ENCODE results near the gene P2RY14. TPM values are rescaled to one million over a fixed set of nuclear protein-coding genes. Genes with fewer than 3 reads are reported as not detected.

Gene P2RY14
- total RNA-seq, 2 experiments from 2014 or later, result 0.60 to 0.63 TPM

- Mint-ChIP-seq H3K36me3 (ENCODE audit: low read depth) (no peaks in the 10 kb centered on the region), H3K4me1 (ENCODE audit: low read depth) (no peaks in the 10 kb centered on the region), H3K27ac (no peak overlapping the region), H3K4me3 (no peak overlapping the region), H3K9me3 (ENCODE audit: insufficient read depth) (no peaks in the 10 kb centered on the region), H3K27me3 (ENCODE audit: low read depth) (peaks cover 34% of the 10 kb centered on the region)
- CTCF ChIA-PET, result interaction anchor here (1.5 kb wide), 1 partner anchor 71 kb away, joined by 4 read pairs; no protein-coding TSS in a partner anchor
- ATAC-seq (no peak), DNase-seq (no peak)
- POLR2A ChIA-PET, result no interaction called here
These were observed 20.7 kb upstream of the P2RY14 start for GRCh38 chr3:151299006-151299405.

DNA sequence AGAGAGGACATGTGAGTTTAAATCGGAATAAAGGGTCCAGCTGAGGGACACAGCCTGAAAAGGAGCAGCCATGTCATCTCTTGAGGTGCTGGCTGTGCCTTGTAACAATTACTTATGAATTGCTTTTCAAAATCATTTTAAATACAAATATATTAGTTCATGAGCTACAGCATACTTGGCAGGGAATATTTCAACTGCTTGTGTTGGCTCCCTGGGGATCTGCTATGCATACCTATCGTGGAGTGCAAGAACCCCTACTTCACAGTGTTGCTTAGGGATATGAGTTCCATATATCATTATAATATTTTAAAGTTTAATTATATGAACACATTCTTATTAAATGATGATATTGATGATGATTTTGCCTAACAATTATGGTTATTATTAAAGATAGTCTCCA lies 19.1 kb upstream of the P2RY14 start:
- CTCF ChIA-PET, result no interaction called here

GRCh38 chr3:151296226-151296625 lies 17.9 kb upstream of the P2RY14 start:
- Mint-ChIP-seq H3K4me3 (no peak overlapping the region), H3K27ac (no peak overlapping the region), H3K9me3 (ENCODE audit: insufficient read depth) (no peaks in the 10 kb centered on the region), H3K36me3 (ENCODE audit: low read depth) (no peaks in the 10 kb centered on the region), H3K27me3 (ENCODE audit: low read depth) (peaks cover 41% of the 10 kb centered on the region), H3K4me1 (ENCODE audit: low read depth) (no peaks in the 10 kb centered on the region)
- ATAC-seq (no peak), DNase-seq (no peak)
- ChIA-PET CTCF (no interaction called here), POLR2A (no interaction called here)

More for the DNA sequence above, 19.1 kb upstream of the P2RY14 start:
- H3K27ac Mint-ChIP-seq, result no peak overlapping the region
- H3K27me3 Mint-ChIP-seq (ENCODE audit: low read depth), result peaks cover 40% of the 10 kb centered on the region
- H3K9me3 Mint-ChIP-seq (ENCODE audit: insufficient read depth), result no peaks in the 10 kb centered on the region
- POLR2A ChIA-PET, result no interaction called here
- H3K36me3 Mint-ChIP-seq (ENCODE audit: low read depth), result no peaks in the 10 kb centered on the region
- no peak overlapping the region for H3K4me3 Mint-ChIP-seq
- DNase-seq, result no peak
- no peak for ATAC-seq
- H3K4me1 Mint-ChIP-seq (ENCODE audit: low read depth), result no peaks in the 10 kb centered on the region

DNA sequence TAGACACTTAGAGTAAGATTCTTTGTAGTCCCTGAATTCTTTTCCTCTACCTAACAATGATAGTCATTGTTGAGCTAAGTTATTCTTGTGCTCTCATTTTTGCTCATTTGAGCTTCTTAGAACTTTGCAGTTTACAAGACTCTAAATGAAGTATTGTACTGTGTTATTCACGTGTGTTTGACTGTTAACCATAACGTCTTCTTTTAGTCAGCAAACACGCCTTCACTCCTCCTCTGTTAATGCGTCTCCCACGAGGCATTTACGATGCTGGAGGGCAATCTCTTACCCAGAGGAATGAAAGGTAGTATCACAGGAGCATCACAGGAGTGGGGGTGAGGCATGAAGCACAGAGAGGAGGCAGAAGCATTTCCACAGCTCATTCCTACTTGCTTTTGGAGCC lies 14.8 kb upstream of the P2RY14 start:
- CTCF ChIA-PET, result interaction anchor here (0.6 to 1.7 kb wide), 6 partner anchors 11 to 546 kb away, joined by 3 to 6 read pairs (median 4); no protein-coding TSS in a partner anchor
- Mint-ChIP-seq H3K36me3 (ENCODE audit: low read depth) (no peaks in the 10 kb centered on the region), H3K9me3 (ENCODE audit: insufficient read depth) (no peaks in the 10 kb centered on the region), H3K27me3 (ENCODE audit: low read depth) (peaks cover 34% of the 10 kb centered on the region), H3K4me3 (no peak overlapping the region), H3K27ac (no peak overlapping the region), H3K4me1 (ENCODE audit: low read depth) (no peaks in the 10 kb centered on the region)
- no peak for DNase-seq
- ATAC-seq, result no peak
- POLR2A ChIA-PET, result no interaction called here

- Mint-ChIP-seq H3K36me3 (ENCODE audit: low read depth) (no peaks in the 10 kb centered on the region), H3K4me3 (no peak overlapping the region), H3K9me3 (ENCODE audit: insufficient read depth) (no peaks in the 10 kb centered on the region), H3K27ac (no peak overlapping the region), H3K4me1 (ENCODE audit: low read depth) (no peaks in the 10 kb centered on the region), H3K27me3 (ENCODE audit: low read depth) (peaks cover 23% of the 10 kb centered on the region)
- ChIA-PET CTCF (interaction anchor here (1.0 to 2.0 kb wide), 2 partner anchors 37 to 64 kb away, joined by 3 to 14 read pairs; no protein-coding TSS in a partner anchor), POLR2A (no interaction called here)
- no peak for DNase-seq
- ATAC-seq, result no peak
These were observed 12.3 kb upstream of the P2RY14 start for GRCh38 chr3:151290673-151291072.

- H3K36me3 Mint-ChIP-seq (ENCODE audit: low read depth), result no peaks in the 10 kb centered on the region
- POLR2A ChIA-PET, result no interaction called here
- ATAC-seq (no peak), DNase-seq (no peak)
- no peak overlapping the region for H3K27ac Mint-ChIP-seq
- H3K27me3 Mint-ChIP-seq (ENCODE audit: low read depth), result peaks cover 18% of the 10 kb centered on the region
- H3K9me3 Mint-ChIP-seq (ENCODE audit: insufficient read depth), result no peaks in the 10 kb centered on the region
- H3K4me1 Mint-ChIP-seq (ENCODE audit: low read depth), result peaks cover 5% of the 10 kb centered on the region
- CTCF ChIA-PET, result interaction anchor here (0.9 to 6.6 kb wide), 4 partner anchors 62 to 133 kb away, joined by 3 to 67 read pairs (median 12); no protein-coding TSS in a partner anchor
- H3K4me3 Mint-ChIP-seq, result no peak overlapping the region
These were observed 11.1 kb upstream of the P2RY14 start for GRCh38 chr3:151289445-151289844.

DNA sequence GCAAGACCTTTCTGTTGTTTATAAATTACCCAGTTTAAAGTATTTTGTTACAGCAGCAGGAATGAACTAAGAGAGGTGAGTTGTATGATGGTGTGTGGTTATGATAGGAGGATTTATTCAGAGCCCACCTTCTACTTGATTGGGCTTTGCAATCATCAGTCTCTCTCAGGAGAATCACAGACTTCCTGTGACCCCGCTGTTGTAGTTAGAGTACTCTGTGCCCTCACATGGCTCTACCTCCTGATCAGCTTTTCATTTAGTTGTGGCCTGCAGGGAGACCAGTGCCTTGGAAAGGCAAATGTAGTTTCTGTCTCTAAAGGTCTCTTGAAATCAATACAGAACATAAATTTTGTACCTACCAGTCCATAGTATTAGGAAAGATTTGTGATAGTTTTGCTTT lies 7.6 kb upstream of the P2RY14 start:
- no peak overlapping the region for H3K27ac Mint-ChIP-seq
- H3K27me3 Mint-ChIP-seq (ENCODE audit: low read depth), result no peaks in the 10 kb centered on the region
- no peak overlapping the region for H3K4me3 Mint-ChIP-seq
- POLR2A ChIA-PET, result no interaction called here
- H3K9me3 Mint-ChIP-seq (ENCODE audit: insufficient read depth), result no peaks in the 10 kb centered on the region
- H3K36me3 Mint-ChIP-seq (ENCODE audit: low read depth), result no peaks in the 10 kb centered on the region
- no peak for ATAC-seq
- peaks cover 27% of the 10 kb centered on the region for H3K4me1 Mint-ChIP-seq (ENCODE audit: low read depth)
- CTCF ChIA-PET, result interaction anchor here (1.0 to 6.6 kb wide), 6 partner anchors 8 to 123 kb away, joined by 4 to 67 read pairs (median 6); partner anchors contain the start of genes P2RY13 and P2RY14
- no peak for DNase-seq

GRCh38 chr3:151283907-151284461 lies 5.6 kb upstream of the P2RY14 start:
- peak overlapping the region; percentile 10 for H3K27ac Mint-ChIP-seq
- H3K36me3 Mint-ChIP-seq (ENCODE audit: low read depth), result no peaks in the 10 kb centered on the region
- H3K27me3 Mint-ChIP-seq (ENCODE audit: low read depth), result no peaks in the 10 kb centered on the region
- peak; percentile 70 for ATAC-seq
- ChIA-PET CTCF (interaction anchor here (0.7 to 6.6 kb wide), 10 partner anchors 16 to 147 kb away, joined by 3 to 67 read pairs (median 4); no protein-coding TSS in a partner anchor), POLR2A (interaction anchor here (1.3 kb wide), 1 partner anchor 56 kb away, joined by 3 read pairs; no protein-coding TSS in a partner anchor)
- no peak for DNase-seq
- no peaks in the 10 kb centered on the region for H3K9me3 Mint-ChIP-seq (ENCODE audit: insufficient read depth)
- peaks cover 40% of the 10 kb centered on the region for H3K4me1 Mint-ChIP-seq (ENCODE audit: low read depth)
- H3K4me3 Mint-ChIP-seq, result no peak overlapping the region

DNA sequence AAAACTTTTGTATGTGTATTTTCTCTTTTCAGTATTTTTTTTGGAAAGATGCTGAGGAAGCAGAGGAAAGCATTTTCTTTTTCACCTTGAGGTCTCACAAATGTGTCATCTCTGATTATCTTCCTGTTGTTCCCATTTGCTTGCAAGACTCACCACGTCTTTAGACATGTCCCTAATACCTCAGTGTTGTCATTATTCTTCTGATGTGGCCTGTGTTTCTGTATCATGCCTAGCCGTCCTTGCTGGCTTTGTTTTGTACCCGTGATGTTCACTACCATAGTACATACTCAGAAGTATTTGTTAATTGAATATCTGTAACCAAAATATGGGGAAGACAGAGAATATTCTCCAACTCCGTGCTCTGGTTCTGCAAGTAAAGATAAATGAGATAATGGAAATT lies 5.0 kb upstream of the P2RY14 start:
- peak overlapping the region; percentile 60 for H3K27ac Mint-ChIP-seq
- peak; percentile 38 for ATAC-seq
- no peak for DNase-seq
- no peaks in the 10 kb centered on the region for H3K27me3 Mint-ChIP-seq (ENCODE audit: low read depth)
- H3K9me3 Mint-ChIP-seq (ENCODE audit: insufficient read depth), result no peaks in the 10 kb centered on the region
- H3K36me3 Mint-ChIP-seq (ENCODE audit: low read depth), result no peaks in the 10 kb centered on the region
- ChIA-PET CTCF (interaction anchor here (0.8 to 9.6 kb wide), 9 partner anchors 54 to 127 kb away, joined by 4 to 408 read pairs (median 8); no protein-coding TSS in a partner anchor), POLR2A (interaction anchor here (1.3 kb wide), 1 partner anchor 55 kb away, joined by 3 read pairs; no protein-coding TSS in a partner anchor)
- H3K4me3 Mint-ChIP-seq, result no peak overlapping the region
- peaks cover 46% of the 10 kb centered on the region for H3K4me1 Mint-ChIP-seq (ENCODE audit: low read depth)

- no peak for DNase-seq
- no peaks in the 10 kb centered on the region for H3K27me3 Mint-ChIP-seq (ENCODE audit: low read depth)
- ChIA-PET POLR2A (interaction anchor here (1.1 kb wide), 1 partner anchor 54 kb away, joined by 3 read pairs; no protein-coding TSS in a partner anchor), CTCF (interaction anchor here (0.6 to 9.6 kb wide), 19 partner anchors 10 to 127 kb away, joined by 3 to 408 read pairs (median 5); no protein-coding TSS in a partner anchor)
- peak; percentile 62 for ATAC-seq
- peaks cover 51% of the 10 kb centered on the region for H3K4me1 Mint-ChIP-seq (ENCODE audit: low read depth)
- H3K27ac Mint-ChIP-seq, result no peak overlapping the region
- no peaks in the 10 kb centered on the region for H3K9me3 Mint-ChIP-seq (ENCODE audit: insufficient read depth)
- H3K4me3 Mint-ChIP-seq, result no peak overlapping the region
- no peaks in the 10 kb centered on the region for H3K36me3 Mint-ChIP-seq (ENCODE audit: low read depth)
These were observed 4.6 kb upstream of the P2RY14 start for GRCh38 chr3:151282921-151283320.

DNA sequence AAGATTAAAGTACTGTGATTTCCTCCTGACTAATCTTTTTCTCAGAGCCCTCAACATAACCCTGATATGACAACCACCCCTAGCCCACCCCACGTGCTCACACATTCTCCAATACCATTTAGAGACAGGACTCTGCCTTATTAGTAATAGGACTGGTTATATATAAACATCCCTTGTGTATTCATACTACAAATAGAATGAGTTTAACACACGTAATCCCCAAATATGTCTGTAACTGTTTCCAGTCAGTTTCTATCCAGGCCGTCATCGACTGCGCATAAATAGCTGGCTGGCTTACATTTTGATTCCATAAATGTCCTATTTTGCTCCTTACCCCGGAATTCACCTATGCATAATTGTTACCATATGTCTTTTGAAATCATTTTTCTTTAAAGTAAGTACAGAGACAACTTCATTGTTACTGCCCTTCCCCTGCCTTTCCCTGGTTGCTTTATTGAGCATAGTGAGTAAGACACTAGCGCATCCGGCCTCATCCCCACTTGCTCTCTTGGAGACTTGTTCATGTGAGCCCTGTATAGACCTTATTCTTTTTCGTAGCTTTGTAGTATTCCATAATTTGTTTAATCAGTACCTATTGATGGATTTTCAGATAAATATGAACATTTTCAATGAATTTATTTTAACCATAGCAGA lies 3.5 kb upstream of the P2RY14 start:
- no peak for DNase-seq
- Mint-ChIP-seq H3K36me3 (ENCODE audit: low read depth) (no peaks in the 10 kb centered on the region), H3K4me1 (ENCODE audit: low read depth) (peaks cover 56% of the 10 kb centered on the region), H3K9me3 (ENCODE audit: insufficient read depth) (no peaks in the 10 kb centered on the region), H3K27me3 (ENCODE audit: low read depth) (no peaks in the 10 kb centered on the region), H3K4me3 (no peak overlapping the region), H3K27ac (no peak overlapping the region)
- ChIA-PET POLR2A (interaction anchor here (0.6 to 1.1 kb wide), 2 partner anchors 53 to 885 kb away, joined by 3 read pairs; no protein-coding TSS in a partner anchor), CTCF (interaction anchor here (0.6 to 9.6 kb wide), 20 partner anchors 11 to 126 kb away, joined by 3 to 408 read pairs (median 6); no protein-coding TSS in a partner anchor)
- no peak for ATAC-seq

DNA sequence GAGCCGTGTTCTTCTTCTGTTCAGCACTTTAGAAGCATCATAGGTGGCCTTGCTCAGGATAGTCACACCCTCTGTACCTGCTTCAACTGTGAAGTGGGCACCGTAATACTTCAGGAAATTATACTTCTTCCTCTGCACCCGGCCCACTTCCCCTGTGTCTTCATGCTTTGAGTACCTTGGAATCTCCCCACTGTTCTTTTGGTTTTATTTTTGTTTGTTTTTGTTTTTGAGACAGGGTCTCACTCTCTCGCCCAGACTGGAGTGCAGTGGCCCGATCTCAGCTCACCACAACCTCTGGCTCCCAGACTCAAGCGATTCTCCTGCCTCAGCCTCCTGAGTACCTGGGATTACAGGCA lies 1.7 kb downstream of the P2RY14 start:
- ChIA-PET CTCF (interaction anchor here (1.4 to 9.6 kb wide), 3 partner anchors 47 to 131 kb away, joined by 4 to 408 read pairs (median 185); no protein-coding TSS in a partner anchor), POLR2A (interaction anchor here (0.9 to 1.7 kb wide), 3 partner anchors 57 to 106 kb away, joined by 3 to 5 read pairs (median 4); no protein-coding TSS in a partner anchor)
- peaks cover 64% of the 10 kb centered on the region for H3K4me1 Mint-ChIP-seq (ENCODE audit: low read depth)
- ATAC-seq, result peak; percentile 67
- no peaks in the 10 kb centered on the region for H3K27me3 Mint-ChIP-seq (ENCODE audit: low read depth)
- H3K27ac Mint-ChIP-seq, result peak overlapping the region; percentile 76
- H3K4me3 Mint-ChIP-seq, result peak overlapping the region; percentile 59
- H3K9me3 Mint-ChIP-seq (ENCODE audit: insufficient read depth), result no peaks in the 10 kb centered on the region
- H3K36me3 Mint-ChIP-seq (ENCODE audit: low read depth), result peaks cover 3% of the 10 kb centered on the region
- DNase-seq, result peak; percentile 38
